Stomach (tissue), 4 donors: ENCODE results near the gene MAN1B1.

Experiments
- EP300 ChIP-seq: sonication (generic); formaldehyde crosslinking; IDR thresholded peaks from one replicate; pipeline ENCODE4 v1.6.1; 2017; ENCODE audit warnings: antibody characterized with exemption
- POLR2A ChIP-seq, 4 donors: fragments of 450-650 bp; IDR thresholded peaks; one replicate each; pipeline ENCODE4 v1.6.1; 2016; ENCODE audit warnings: antibody characterized with exemption in 4 of 4, control low read depth in 2 of 4, mild to moderate bottlenecking in 1 of 4, moderate library complexity in 1 of 4
- POLR2AphosphoS5 ChIP-seq, 3 donors: sonication (generic); formaldehyde crosslinking; IDR thresholded peaks; one replicate each; pipeline ENCODE4 v1.6.1; 2016; ENCODE audit warnings: antibody characterized with exemption in 3 of 3
- TF ChIP-seq, protein P1 (sequence below), 7 experiments: fragments of 450-650 bp in 4 of 7; fragments of 200-600 bp in 3 of 7; sonication (generic) in 3 of 7; IDR thresholded peaks; one replicate each; pipeline ENCODE4 v1.5.1; 2016 to 2019; ENCODE audit warnings: antibody characterized with exemption in 7 of 7, control low read depth in 2 of 7, mild to moderate bottlenecking in 1 of 7

DNA sequence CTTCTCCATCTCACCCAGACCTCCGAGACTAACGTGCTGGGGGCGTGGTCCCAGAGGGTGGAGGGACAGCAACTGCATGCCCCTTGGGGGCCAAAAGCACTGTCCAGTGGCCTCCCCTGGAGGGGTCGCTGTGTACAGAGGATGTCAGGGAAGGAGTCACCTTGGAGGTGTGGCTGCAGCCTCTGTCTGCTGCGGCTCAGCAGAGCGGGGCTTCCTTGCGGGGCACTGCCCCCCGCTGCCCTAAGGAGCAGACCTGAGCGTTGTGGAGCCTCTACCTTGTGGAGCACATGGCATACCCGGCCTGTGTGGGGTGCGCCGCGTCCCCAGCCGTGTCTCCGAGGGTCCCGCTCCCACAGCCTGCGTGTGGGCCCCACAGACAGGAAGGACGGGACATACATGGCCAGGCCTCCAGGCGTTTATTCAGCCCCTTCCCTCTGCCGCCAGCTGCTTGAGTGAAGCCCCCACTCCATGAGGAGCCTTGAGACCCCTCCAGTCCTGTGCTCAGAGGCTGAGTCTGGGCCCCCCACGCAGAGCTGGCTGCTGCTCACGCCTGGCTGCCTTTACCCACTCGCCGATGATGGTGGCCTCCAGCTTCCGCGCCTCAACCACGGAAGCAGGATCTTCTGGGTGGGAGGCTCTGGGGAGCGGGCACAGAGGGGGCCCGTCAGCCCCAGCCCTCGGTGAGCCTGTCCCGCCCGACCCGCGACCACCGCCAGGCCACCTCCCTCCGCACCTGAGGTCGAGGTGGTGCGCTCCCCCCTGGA is 23.5 kb downstream of the MAN1B1 start:
- TF ChIP-seq, protein P1, sequence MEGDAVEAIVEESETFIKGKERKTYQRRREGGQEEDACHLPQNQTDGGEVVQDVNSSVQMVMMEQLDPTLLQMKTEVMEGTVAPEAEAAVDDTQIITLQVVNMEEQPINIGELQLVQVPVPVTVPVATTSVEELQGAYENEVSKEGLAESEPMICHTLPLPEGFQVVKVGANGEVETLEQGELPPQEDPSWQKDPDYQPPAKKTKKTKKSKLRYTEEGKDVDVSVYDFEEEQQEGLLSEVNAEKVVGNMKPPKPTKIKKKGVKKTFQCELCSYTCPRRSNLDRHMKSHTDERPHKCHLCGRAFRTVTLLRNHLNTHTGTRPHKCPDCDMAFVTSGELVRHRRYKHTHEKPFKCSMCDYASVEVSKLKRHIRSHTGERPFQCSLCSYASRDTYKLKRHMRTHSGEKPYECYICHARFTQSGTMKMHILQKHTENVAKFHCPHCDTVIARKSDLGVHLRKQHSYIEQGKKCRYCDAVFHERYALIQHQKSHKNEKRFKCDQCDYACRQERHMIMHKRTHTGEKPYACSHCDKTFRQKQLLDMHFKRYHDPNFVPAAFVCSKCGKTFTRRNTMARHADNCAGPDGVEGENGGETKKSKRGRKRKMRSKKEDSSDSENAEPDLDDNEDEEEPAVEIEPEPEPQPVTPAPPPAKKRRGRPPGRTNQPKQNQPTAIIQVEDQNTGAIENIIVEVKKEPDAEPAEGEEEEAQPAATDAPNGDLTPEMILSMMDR (IDR thresholded peaks at IDR 0.05) = no peak
- TF ChIP-seq POLR2A (IDR thresholded peaks at IDR 0.05) (no peak), POLR2AphosphoS5 (IDR thresholded peaks at IDR 0.05) (no peak), EP300 (no peak)
